GM12878 (cell line): ENCODE measurements around the gene NTRK3. TPM values are rescaled to one million over a fixed set of nuclear protein-coding genes. Genes with fewer than 3 reads are reported as not detected.

Experiments
- ATAC-seq: fragments of 200-7000 bp; cut with Tn5 transposase; 3 replicates; pipeline ENCODE4 v1.9.1; 2020; ENCODE audit warnings: mild to moderate bottlenecking, moderate library complexity
- BruUV-seq: library from RNA; stranded (reverse); fragments of 400-500 nt; replicated peaks from 2 replicates; lab custom pipeline; 2021; lab: Mats Ljungman, UMichigan
- CTCF ChIA-PET: fragments of 300-600 bp; sonication (Branson Sonifier 250); formaldehyde crosslinking; extraction: SDS; loops from one replicate; lab custom pipeline; 2021; ENCODE audit warnings: inconsistent platforms; lab: Yijun Ruan, JAX
- POLR2A ChIA-PET: fragments of 350-600 bp; formaldehyde crosslinking; extraction: SDS; loops from one replicate; lab custom pipeline; 2021; ENCODE audit warnings: inconsistent platforms; lab: Charles Lee
- RAD21 ChIA-PET: fragments of 300-600 bp; sonication (Branson Sonifier 250); formaldehyde crosslinking; loops from one replicate; lab custom pipeline; 2023; ENCODE audit warnings: antibody characterized with exemption; ENCODE audit not compliant: unreplicated experiment; lab: Charles Lee
- SMC1A ChIA-PET: fragments of 300-600 bp; sonication (Branson Sonifier 250); formaldehyde crosslinking; loops from one replicate; lab custom pipeline; 2023; ENCODE audit not compliant: unreplicated experiment, uncharacterized antibody; lab: Charles Lee
- DNase-seq: peaks from one replicate; pipeline ENCODE4 v3.0.0-alpha.2; 2011; ENCODE audit warnings: low read depth, low spot score
- FAIRE-seq: peaks from 3 replicates; lab custom pipeline; 2011; peaks lifted over from hg19 to GRCh38; lab: Jason Lieb, UNC
- H2AFZ ChIP-seq: 2 replicates; pipeline ENCODE4 v1.6.0; 2011; ENCODE audit warnings: low read depth, low read length, control low read depth; ENCODE audit not compliant: control insufficient read depth
- H3K27ac ChIP-seq: 2 replicates; pipeline ENCODE4 v1.5.1; 2011; ENCODE audit warnings: control low read depth; ENCODE audit not compliant: control insufficient read depth, insufficient read depth
- H3K27me3 ChIP-seq, 2 experiments: replicated peaks in 1 of 2; 2 replicates each; pipeline versions ENCODE4 v1.6.0 to v1.6.1; 2011; ENCODE audit warnings: low read length in 1 of 2; ENCODE audit not compliant: control insufficient read depth in 2 of 2, insufficient read depth in 2 of 2
- H3K36me3 ChIP-seq, 2 experiments: 2 replicates each; pipeline ENCODE4 v1.5.1; 2011; ENCODE audit warnings: low read length in 1 of 2; ENCODE audit not compliant: control insufficient read depth in 2 of 2, insufficient read depth in 2 of 2
- H3K4me1 ChIP-seq: 2 replicates; pipeline ENCODE4 v1.6.1; 2011; ENCODE audit warnings: mild to moderate bottlenecking, low read length, moderate library complexity, mixed read lengths; ENCODE audit not compliant: control insufficient read depth, insufficient read depth
- H3K4me2 ChIP-seq: 2 replicates; pipeline ENCODE4 v1.6.0; 2011; ENCODE audit warnings: control low read depth; ENCODE audit not compliant: control insufficient read depth, insufficient read depth
- H3K4me3 ChIP-seq: fragments of 200-600 bp; sonication (generic); 2 replicates; pipeline ENCODE4 v1.5.1; 2016
- H3K79me2 ChIP-seq: 2 replicates; pipeline ENCODE4 v1.6.0; 2011; ENCODE audit warnings: low read length; ENCODE audit not compliant: control insufficient read depth, insufficient read depth
- H3K9ac ChIP-seq: 2 replicates; pipeline ENCODE4 v1.8.0; 2011; ENCODE audit warnings: low read length, control low read depth, mixed read lengths; ENCODE audit not compliant: control insufficient read depth, insufficient read depth
- H3K9me3 ChIP-seq: replicated peaks from 3 replicates; pipeline ENCODE4 v1.5.1; 2011; ENCODE audit warnings: mild to moderate bottlenecking, low read length; ENCODE audit not compliant: control insufficient read depth, insufficient read depth
- H4K20me1 ChIP-seq: 2 replicates; pipeline ENCODE4 v1.6.0; 2011; ENCODE audit not compliant: control insufficient read depth, insufficient read depth
- CHD1 ChIP-seq: IDR thresholded peaks from 2 replicates; pipeline ENCODE4 v1.6.1; 2012; ENCODE audit warnings: low read depth, low read length, improper control_type of control experiment
- CHD4 ChIP-seq: fragments of 200-600 bp; sonication (generic); IDR thresholded peaks from 2 replicates; pipeline ENCODE4 v1.6.1; 2016; ENCODE audit warnings: mild to moderate bottlenecking
- CUX1 ChIP-seq: IDR thresholded peaks from 2 replicates; pipeline ENCODE4 v1.6.1; 2012; ENCODE audit warnings: improper control_type of control experiment, low read depth, low read length; ENCODE audit not compliant: insufficient replicate concordance
- ESRRA ChIP-seq: IDR thresholded peaks from 2 replicates; pipeline ENCODE4 v1.6.1; 2012; ENCODE audit warnings: mild to moderate bottlenecking, low read length, improper control_type of control experiment
- KLF5 ChIP-seq: fragments of 450-650 bp; IDR thresholded peaks from 2 replicates; pipeline ENCODE4 v1.6.1; 2014; ENCODE audit warnings: mild to moderate bottlenecking; ENCODE audit not compliant: partially characterized antibody
- MLLT1 ChIP-seq: fragments of 450-650 bp; IDR thresholded peaks from 2 replicates; pipeline ENCODE4 v1.6.1; 2016; ENCODE audit warnings: mild to moderate bottlenecking
- SPI1 ChIP-seq: IDR thresholded peaks from 2 replicates; pipeline ENCODE4 v1.6.1; 2011; ENCODE audit warnings: low read depth, mild to moderate bottlenecking, low read length, moderate library complexity, borderline replicate concordance; ENCODE audit not compliant: insufficient read depth
- TCF12 ChIP-seq: IDR thresholded peaks from 2 replicates; pipeline ENCODE4 v1.6.1; 2011; ENCODE audit warnings: low read depth, mild to moderate bottlenecking, low read length
- ZNF687 ChIP-seq: fragments of 450-650 bp; IDR thresholded peaks from 2 replicates; pipeline ENCODE4 v1.6.1; 2017; ENCODE audit warnings: mild to moderate bottlenecking, moderate library complexity
- WGBS: methylation state at CpG from one replicate; pipeline ENCODE4 v1.1.6; 2016; ENCODE audit warnings: low lambda C conversion rate; ENCODE audit not compliant: insufficient replicate concordance, insufficient coverage; ENCODE audit errors: missing lambda C conversion rate; 5-methylcytosine and 5-hydroxymethylcytosine counted together
- in situ Hi-C: fragments of 300-500 bp; cut with MboI; formaldehyde crosslinking; loops from 9 replicates; pipeline ENCODE4 v1.14.3; 2018; ENCODE audit warnings: mixed read lengths
- intact Hi-C: fragments of 100-400 bp; cut with micrococcal nuclease; formaldehyde crosslinking; loops from one replicate; pipeline ENCODE4 v1.14.2; 2022; ENCODE audit not compliant: unreplicated experiment
- polyA plus RNA-seq, 11 experiments: library from polyadenylated mRNA; depleted of rRNA in 4 of 11; unstranded in 6 of 11; stranded (reverse) in 5 of 11; fragments of >200 nt; fragmentation: Nextera tagmentation in 4 of 11; fragmentation: Illumina TruSeq in 1 of 11; extraction: Ambion mirVana in 4 of 11; extraction: Trizol in 1 of 11; gene quantifications; 1 replicate in 1 of 11; 2 replicates in 10 of 11; pipeline versions ENCODE4 v1.2.1 to v1.2.3, GENCODE V29; 2011 to 2016; ENCODE audit warnings: inconsistent platforms in 2 of 11, missing spikeins in 2 of 11, low read depth in 1 of 11
- total RNA-seq, 4 experiments: library from RNA; depleted of rRNA in 3 of 4; stranded (reverse); fragments of >200 nt in 3 of 4; fragmentation: Illumina TruSeq in 1 of 4; extraction: Trizol in 1 of 4; gene quantifications; 2 replicates each; pipeline versions ENCODE4 v1.2.1 to v1.2.3, GENCODE V29; 2013 to 2021

Gene NTRK3
- total and polyA plus RNA-seq, 10 of the 15 experiments (the other 5 are each of a cell fraction or from before 2014, with no cell fraction given) = not detected

GRCh38 chr15:88069561-88069960, 187.0 kb downstream of the NTRK3 start:
- H3K4me1 ChIP-seq = no peaks in the 10 kb centered on the region
- no peaks in the 10 kb centered on the region for H3K79me2 ChIP-seq
- ChIA-PET CTCF (interaction anchor here (1.0 kb wide), 1 partner anchor 15 kb away, joined by 3 read pairs; no protein-coding TSS in a partner anchor), RAD21 (no interaction called here), POLR2A (no interaction called here), SMC1A (no interaction called here)
- FAIRE-seq (no peak), ATAC-seq (no peak), DNase-seq (no peak)
- no peaks in the 10 kb centered on the region; the same call in 1 of the 2 replicates for H4K20me1 ChIP-seq
- in situ Hi-C loops (no loop called here), intact Hi-C loops (no loop called here)
- H2AFZ ChIP-seq = no peak overlapping the region
- no peaks in the 10 kb centered on the region for H3K9me3 ChIP-seq
- no peaks in the 10 kb centered on the region for H3K27me3 ChIP-seq
- BruUV-seq = no TSS peak
- WGBS = 2% methylated on average over 6 of the region's 6 CpGs
- H3K4me3 ChIP-seq = no peak overlapping the region
- no peak overlapping the region for H3K27ac ChIP-seq
- H3K36me3 ChIP-seq = no peaks in the 10 kb centered on the region
- no peak overlapping the region for H3K9ac ChIP-seq
- H3K4me2 ChIP-seq = no peak overlapping the region
- TF ChIP-seq CHD1 = no peak
- TF ChIP-seq TCF12 = no peak
- no peak for TF ChIP-seq ESRRA
- TF ChIP-seq ZNF687 = no peak
- TF ChIP-seq SPI1 = no peak
- TF ChIP-seq CUX1 = no peak
- no peak for TF ChIP-seq KLF5
- TF ChIP-seq MLLT1 = no peak
- no peak for TF ChIP-seq CHD4
